Measurements from ENCODE around the gene RBM20.
A peak's percentile ranks its signal among the peaks of the same experiment; 100 is the strongest.
"Not testable (repeated sequence)": the region's sequence is repeated elsewhere in the genome, so short reads cannot be mapped to it uniquely, and the experiment has no call there.

The RBM20 gene

GRCh38 chr10:110857265-110858171, 213.4 kb downstream of the RBM20 start:
- no peak for DNase-seq (ENCODE audit: low read depth)

- no peak for DNase-seq (ENCODE audit: low read depth)
Observed at GRCh38 chr10:110858297-110858934, 214.3 kb downstream of the RBM20 start.

GRCh38 chr10:110859206-110859972, 215.3 kb downstream of the RBM20 start:
- DNase-seq (ENCODE audit: low read depth): no peak

DNA sequence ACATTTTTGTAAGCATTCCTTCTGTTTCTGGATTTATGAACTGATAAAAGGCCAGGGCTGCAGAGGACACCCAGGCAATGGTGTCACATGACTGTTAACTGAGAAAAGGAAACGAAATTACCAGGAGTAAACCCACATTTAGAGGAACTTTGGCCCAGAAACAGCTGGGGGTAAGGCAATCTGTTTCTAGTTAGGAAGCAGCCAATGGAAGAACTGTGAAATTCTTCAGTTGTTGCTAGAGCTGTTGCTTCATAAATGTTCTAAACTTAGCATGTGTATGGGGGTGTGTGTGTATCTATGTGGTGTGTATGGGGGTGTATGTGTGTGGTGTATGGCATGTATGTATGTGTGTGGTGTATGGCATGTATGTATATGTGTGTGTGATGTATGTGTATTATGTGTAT, 215.8 kb downstream of the RBM20 start:
- DNase-seq (ENCODE audit: low read depth): no peak

DNA sequence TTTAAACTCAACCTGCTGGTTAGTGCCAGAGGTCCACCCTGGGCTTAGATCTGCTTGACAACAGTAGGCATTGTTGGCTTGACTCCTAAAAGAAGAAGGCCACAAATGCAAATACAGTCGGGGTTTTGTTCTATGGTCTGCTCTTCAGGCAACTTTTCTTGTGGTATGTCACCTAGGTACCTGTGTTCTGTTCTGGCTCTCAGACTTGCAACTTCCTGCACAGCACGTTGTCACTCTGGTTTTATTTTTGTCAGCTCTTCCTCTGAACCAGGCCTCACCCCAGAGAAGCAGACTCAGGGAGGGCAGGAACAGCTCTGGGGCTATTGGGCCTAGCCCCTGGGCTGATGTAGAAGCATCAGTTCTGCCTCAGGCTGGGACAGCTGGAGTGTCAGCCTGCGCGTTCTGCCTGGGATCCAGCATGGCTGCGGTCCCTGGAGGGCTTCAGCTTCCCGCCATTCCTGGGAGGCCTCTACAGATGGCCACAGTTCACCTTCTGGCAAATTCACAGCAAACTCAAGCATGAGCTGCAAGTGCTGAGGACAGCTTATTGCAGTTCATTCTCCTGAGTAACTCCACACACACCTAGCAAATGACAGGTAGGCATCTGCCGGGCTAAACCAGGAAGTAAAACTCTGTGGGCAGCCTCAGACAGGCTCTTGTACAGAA, 216.6 kb downstream of the RBM20 start:
- peak; percentile 28 for DNase-seq (ENCODE audit: low read depth)

GRCh38 chr10:110861476-110861875, 217.3 kb downstream of the RBM20 start:
- no peak for DNase-seq (ENCODE audit: low read depth)

- no peak for DNase-seq (ENCODE audit: low read depth)
Observed at GRCh38 chr10:110861930-110862649, 218.0 kb downstream of the RBM20 start.

- no peak for DNase-seq (ENCODE audit: low read depth)
Observed at GRCh38 chr10:110862961-110863360, 218.8 kb downstream of the RBM20 start.

DNA sequence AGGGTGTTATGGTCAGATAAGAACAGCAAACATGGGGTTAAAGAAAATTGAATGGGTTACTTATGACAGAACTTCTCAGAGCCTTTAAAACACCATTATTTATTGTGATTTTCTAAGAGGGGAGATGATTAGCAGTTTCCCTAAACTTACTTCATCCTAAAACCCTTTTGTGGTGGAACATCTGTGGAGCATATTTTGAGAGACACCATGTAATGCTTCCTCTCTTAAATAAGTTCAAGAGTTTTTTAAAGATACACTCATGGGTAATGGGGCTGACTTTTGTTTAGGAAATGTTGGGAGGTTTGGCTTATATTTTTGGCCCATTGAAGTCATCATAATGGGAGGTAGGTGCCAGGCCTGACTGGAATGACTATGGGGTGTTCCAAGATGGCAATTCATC, 219.2 kb downstream of the RBM20 start:
- no peak for DNase-seq (ENCODE audit: low read depth)

DNA sequence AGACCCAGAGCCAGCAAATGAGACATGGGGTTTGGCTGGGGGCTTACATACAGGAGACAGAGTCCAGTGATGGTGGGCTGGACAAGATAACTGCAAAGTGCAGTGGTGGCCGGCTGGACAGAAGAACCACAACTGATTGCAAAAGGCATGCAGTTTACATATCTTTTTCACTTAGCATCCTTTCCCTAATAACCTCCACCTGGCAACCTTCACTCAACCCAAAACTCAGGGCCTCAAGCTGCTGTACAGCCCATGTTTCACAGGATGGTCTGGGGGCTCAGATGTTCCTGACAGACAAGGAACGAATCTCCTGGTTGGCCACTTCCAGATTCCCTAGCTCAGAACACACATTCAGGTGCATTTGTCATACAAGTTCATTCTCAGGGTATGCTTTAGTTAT, 219.8 kb downstream of the RBM20 start:
- DNase-seq (ENCODE audit: low read depth): no peak

DNA sequence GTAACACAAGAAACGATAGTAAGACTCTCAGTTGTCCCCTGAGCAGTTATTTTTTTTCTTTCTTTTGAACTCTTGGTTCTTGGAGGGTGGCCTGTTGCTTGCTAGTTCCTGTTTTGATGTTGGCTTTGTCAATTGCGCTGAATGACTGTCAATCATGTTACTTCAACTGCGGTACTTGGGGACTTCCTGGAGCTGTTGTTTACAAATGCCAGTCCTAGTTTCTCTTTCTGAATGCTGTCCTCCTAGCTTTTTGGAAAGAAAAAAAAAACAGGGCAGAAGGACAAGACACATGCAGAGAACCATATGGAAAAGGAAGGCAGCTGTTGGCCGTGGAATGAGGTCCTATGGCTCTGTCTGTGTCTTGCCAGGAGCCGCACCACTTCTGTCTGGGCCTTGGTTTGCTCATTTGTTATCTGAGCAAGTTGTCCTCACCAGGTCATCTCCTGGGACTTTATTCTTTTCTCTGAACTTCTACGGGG, 220.6 kb downstream of the RBM20 start:
- DNase-seq (ENCODE audit: low read depth): peak; percentile 56

DNA sequence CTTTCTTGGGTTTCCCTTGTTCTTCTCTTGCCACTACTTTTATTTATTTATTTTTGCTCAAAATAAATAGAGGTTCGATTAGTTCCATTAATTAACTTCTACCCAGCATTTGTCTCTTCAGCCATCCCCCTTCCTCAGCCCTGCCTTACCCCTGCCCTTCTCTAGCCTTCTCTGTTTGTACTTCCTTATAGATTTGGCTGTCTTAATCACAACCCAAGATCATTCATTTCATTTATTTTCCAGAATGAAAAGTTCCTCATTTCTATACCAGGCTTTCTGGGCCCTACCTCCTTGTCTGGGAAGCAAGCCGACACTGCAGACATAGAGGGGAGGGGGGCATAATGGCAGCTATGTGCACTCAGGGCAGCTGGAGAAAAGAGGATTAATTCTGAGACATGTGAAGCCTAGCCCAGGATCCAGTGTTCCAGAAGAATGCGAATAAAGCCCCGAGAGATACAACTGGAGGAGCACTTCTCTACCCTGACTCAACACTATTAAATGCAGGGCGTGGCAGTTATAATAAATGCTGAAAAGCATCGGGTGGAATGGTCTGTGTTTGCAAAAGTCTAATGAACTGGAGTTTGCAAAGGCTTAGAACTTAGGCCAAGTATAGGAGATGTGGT, 221.2 kb downstream of the RBM20 start:
- DNase-seq (ENCODE audit: low read depth): no peak

- DNase-seq (ENCODE audit: low read depth): no peak
Observed at GRCh38 chr10:110865809-110866482, 221.8 kb downstream of the RBM20 start.

DNA sequence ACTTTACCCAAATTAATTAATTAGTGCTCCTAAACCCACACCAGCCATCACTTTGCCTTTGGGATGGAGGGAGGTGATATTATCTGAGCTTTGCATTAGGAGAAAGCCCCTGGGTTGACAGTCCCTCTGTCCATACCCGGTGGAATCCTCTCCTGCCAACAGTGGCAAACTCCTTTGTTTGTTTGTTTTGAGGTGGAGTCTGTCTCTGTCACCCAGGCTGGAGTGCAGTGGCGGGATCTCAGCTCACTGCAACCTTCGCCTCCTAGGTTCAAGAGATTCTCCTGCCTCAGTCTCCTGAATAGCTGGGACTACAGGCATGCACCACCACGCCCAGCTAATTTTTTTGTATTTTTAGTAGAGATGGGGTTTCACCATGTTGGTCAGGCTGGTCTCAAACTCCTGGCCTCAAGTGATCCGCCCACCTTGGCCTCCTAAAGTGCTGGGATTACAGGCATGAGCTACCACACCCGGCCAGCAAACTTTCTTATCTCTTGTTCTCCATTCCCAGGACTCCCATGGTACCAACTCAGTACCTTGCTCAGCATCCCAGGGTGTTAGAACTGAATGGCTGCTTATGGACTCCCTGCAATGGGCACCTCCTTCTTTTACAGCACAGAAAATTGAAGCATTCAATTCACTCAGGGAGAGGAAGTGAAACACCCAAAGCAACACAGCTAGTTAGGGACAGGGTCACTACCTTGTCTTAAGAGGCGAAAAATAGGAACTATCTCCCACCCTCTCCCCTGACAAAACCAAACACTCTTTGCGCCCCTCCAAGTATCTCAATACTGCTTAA, 223.1 kb downstream of the RBM20 start:
- not testable (repeated sequence) for DNase-seq (ENCODE audit: low read depth)

DNA sequence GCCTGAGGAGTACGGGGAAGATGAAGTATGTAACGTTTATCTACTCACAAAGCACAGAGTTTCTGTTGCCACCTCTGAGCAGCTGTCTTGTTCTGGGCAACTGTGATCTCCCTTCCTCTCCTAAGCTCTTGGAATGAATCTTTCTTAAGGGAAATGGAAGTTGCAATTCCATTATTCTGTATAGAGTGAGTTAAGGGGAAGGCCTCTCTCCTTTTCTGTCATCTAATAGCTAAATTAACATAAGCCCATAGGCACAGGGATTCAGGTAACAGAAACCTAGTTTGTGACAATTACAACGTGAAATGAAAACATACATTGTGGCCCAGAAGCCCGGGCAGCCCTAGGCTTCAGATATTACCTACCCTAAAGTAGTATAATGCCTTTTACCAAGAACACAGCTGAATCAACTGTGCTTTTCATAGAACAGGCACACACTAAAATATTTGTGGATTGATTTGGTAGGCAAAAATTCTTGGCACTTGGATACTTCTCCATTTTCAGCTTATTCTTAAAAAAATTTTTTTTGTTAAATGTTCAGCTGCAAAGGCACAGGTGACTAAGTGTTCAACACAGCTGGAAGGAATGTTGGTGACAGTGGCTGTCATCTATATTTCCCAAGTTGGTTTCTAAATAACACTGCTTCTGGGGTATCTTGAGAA, 223.8 kb downstream of the RBM20 start:
- DNase-seq (ENCODE audit: low read depth): no peak

- peak; percentile 53 for DNase-seq (ENCODE audit: low read depth)
Observed at GRCh38 chr10:110868981-110869380, 224.8 kb downstream of the RBM20 start.

DNA sequence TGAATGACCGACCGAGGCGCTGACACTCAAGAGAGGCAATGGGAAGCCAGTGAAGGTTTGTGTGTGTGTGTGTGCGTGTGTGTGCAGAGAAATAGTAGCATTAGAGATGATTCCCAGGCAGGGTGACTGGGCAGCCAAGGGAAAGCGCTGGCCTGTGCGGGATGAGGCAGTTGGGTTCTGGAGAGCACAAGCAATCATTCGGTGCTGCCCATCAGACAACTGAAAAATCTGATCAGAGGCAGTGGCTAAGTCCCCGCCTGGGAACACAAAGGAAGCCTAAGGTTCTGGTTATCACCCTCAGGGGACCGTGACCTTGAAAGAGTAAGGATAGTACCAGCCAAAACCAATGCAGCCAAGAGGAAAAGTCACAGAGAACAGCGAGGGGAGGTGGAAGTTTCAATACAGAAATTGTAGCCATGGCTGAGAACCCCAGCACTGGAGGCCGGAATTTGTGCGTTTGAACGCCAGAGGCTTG, 226.7 kb downstream of the RBM20 start:
- no peak for DNase-seq (ENCODE audit: low read depth)

- DNase-seq (ENCODE audit: low read depth): peak; percentile 94
Observed at GRCh38 chr10:110871298-110872084, 227.4 kb downstream of the RBM20 start, which contains the start of gene PDCD4. Gene PDCD4 (plus strand): TSS chr10:110871928. CDS start chr10:110876028, 4,100 bp downstream.
